DOHH2 (cell line): ENCODE measurements around the gene SAMD5.

Experiments used
- CTCF ChIP-seq: fragments of 200-600 bp; sonication (generic); IDR thresholded peaks from one replicate; pipeline ENCODE4 v1.5.1; 2014; ENCODE audit warnings: antibody characterized with exemption, mild to moderate bottlenecking, low read depth, low read length; ENCODE audit not compliant: poor library complexity, severe bottlenecking
- EZH2phosphoT487 ChIP-seq: fragments of 200-600 bp; sonication (generic); IDR thresholded peaks from 2 replicates; pipeline ENCODE4 v1.6.1; 2017; ENCODE audit warnings: borderline replicate concordance, mild to moderate bottlenecking, antibody characterized with exemption, low read length, moderate library complexity, mixed read lengths

- no peak for TF ChIP-seq CTCF
- TF ChIP-seq EZH2phosphoT487: no peak
Observed at GRCh38 chr6:147614501-147614900, 106.0 kb downstream of the SAMD5 start.
